ENCODE measurements around the gene ACSM2A.
"Not testable (repeated sequence)": the region's sequence is repeated elsewhere in the genome, so short reads cannot be mapped to it uniquely, and the experiment has no call there.

DNA sequence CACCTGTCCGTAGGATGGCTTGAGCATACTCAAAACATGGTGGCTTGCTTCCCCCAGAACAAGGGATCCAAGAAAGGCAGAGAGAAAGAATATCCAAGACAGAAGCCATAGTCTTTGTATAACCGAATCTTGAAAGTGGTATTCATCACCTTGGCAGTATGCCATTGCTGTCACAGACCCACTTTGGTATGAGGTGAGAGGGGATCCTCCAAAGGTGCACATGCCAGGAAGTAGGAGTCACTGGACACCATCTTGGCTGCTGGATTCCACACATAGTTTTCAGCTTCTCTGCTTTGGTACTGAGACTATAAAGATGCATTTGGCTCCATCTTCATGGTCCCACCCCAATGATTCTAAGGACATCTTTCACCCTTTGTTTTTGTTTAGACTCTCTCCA lies 23.9 kb upstream of the ACSM2A start:
- TF ChIP-seq JUN (IDR thresholded peaks at IDR 0.05; ENCODE audit: borderline replicate concordance, low read depth, low read length); JUN (CRISPR knock-in tag; IDR thresholded peaks at IDR 0.05; ENCODE audit: borderline replicate concordance); SIRT6 (IDR thresholded peaks at IDR 0.05; ENCODE audit: low read depth, low read length); EZH2 (IDR thresholded peaks at IDR 0.05; ENCODE audit: borderline replicate concordance, low read depth, low read length): not testable (repeated sequence)
- TF ChIP-seq, protein P1, sequence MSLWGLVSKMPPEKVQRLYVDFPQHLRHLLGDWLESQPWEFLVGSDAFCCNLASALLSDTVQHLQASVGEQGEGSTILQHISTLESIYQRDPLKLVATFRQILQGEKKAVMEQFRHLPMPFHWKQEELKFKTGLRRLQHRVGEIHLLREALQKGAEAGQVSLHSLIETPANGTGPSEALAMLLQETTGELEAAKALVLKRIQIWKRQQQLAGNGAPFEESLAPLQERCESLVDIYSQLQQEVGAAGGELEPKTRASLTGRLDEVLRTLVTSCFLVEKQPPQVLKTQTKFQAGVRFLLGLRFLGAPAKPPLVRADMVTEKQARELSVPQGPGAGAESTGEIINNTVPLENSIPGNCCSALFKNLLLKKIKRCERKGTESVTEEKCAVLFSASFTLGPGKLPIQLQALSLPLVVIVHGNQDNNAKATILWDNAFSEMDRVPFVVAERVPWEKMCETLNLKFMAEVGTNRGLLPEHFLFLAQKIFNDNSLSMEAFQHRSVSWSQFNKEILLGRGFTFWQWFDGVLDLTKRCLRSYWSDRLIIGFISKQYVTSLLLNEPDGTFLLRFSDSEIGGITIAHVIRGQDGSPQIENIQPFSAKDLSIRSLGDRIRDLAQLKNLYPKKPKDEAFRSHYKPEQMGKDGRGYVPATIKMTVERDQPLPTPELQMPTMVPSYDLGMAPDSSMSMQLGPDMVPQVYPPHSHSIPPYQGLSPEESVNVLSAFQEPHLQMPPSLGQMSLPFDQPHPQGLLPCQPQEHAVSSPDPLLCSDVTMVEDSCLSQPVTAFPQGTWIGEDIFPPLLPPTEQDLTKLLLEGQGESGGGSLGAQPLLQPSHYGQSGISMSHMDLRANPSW (CRISPR knock-in tag; IDR thresholded peaks at IDR 0.05), result not testable (repeated sequence)

Data from K562 (cell line).